Panc1 (cell line): Measurements from ENCODE around the gene SLC25A15. TPM values are rescaled to one million over a fixed set of nuclear protein-coding genes. Genes with fewer than 3 reads are reported as not detected.
"Not testable (repeated sequence)": the region's sequence is repeated elsewhere in the genome, so short reads cannot be mapped to it uniquely, and the experiment has no call there.

Source experiments
- ATAC-seq: fragments of 200-7000 bp; cut with Tn5 transposase; 2 replicates; pipeline ENCODE4 v1.9.1; 2020; ENCODE audit warnings: mild to moderate bottlenecking, moderate library complexity
- BruUV-seq: library from RNA; stranded (reverse); fragments of 400-500 nt; replicated peaks from 2 replicates; lab custom pipeline; 2021; lab: Mats Ljungman, UMichigan
- CTCF ChIA-PET: fragments of 300-600 bp; sonication (Branson Sonifier 250); formaldehyde crosslinking; loops from one replicate; lab custom pipeline; 2022; ENCODE audit warnings: antibody characterized with exemption; lab: Charles Lee
- POLR2A ChIA-PET: fragments of 300-600 bp; sonication (Branson Sonifier 250); formaldehyde crosslinking; loops from one replicate; lab custom pipeline; 2022; ENCODE audit warnings: antibody characterized with exemption; lab: Charles Lee
- DNase-seq: peaks from one replicate; pipeline ENCODE4 v3.0.0-alpha.2; 2010; ENCODE audit warnings: low read depth, low spot score
- H3K27ac ChIP-seq: 2 replicates; pipeline ENCODE4 v1.5.1; 2011; ENCODE audit warnings: mild to moderate bottlenecking, low read length, inconsistent platforms
- H3K27me3 ChIP-seq: fragments of 200-500 bp; sonication (Bioruptor generic); 2 replicates; pipeline ENCODE4 v1.6.0; 2014; ENCODE audit warnings: low read length, inconsistent platforms; ENCODE audit not compliant: control insufficient read depth, insufficient read depth
- H3K36me3 ChIP-seq: fragments of 200-500 bp; sonication (Bioruptor generic); 2 replicates; pipeline ENCODE4 v1.5.1; 2014; ENCODE audit warnings: inconsistent platforms, mild to moderate bottlenecking, low read length, moderate library complexity; ENCODE audit not compliant: control insufficient read depth, insufficient read depth
- H3K4me1 ChIP-seq: 2 replicates; pipeline ENCODE4 v1.5.1; 2011; ENCODE audit warnings: inconsistent platforms, mild to moderate bottlenecking, low read length, moderate library complexity; ENCODE audit not compliant: control insufficient read depth, insufficient read depth
- H3K4me3 ChIP-seq, 2 experiments: 2 replicates each; pipeline ENCODE4 v1.5.1; 2011 to 2012; ENCODE audit warnings: low read depth in 2 of 2, low read length in 2 of 2, mild to moderate bottlenecking in 2 of 2, inconsistent platforms in 1 of 2, moderate library complexity in 1 of 2
- H3K9me3 ChIP-seq: fragments of 200-500 bp; sonication (Bioruptor generic); 2 replicates; pipeline ENCODE4 v1.5.1; 2014; ENCODE audit warnings: low read depth, mild to moderate bottlenecking, inconsistent platforms, low read length, moderate library complexity; ENCODE audit not compliant: control insufficient read depth, insufficient read depth
- POLR2AphosphoS5 ChIP-seq: IDR thresholded peaks from 2 replicates; pipeline ENCODE4 v1.6.1; 2012; ENCODE audit warnings: mild to moderate bottlenecking, low read depth, low read length, moderate library complexity
- SIN3A ChIP-seq: IDR thresholded peaks from 2 replicates; pipeline ENCODE4 v1.6.1; 2012; ENCODE audit warnings: low read depth, mild to moderate bottlenecking, low read length, moderate library complexity, borderline replicate concordance; ENCODE audit not compliant: insufficient read depth
- TCF7L2 ChIP-seq: IDR thresholded peaks from 2 replicates; pipeline ENCODE4 v1.6.1; 2011; ENCODE audit warnings: mild to moderate bottlenecking, low read depth, low read length, inconsistent platforms
- in situ Hi-C: cut with HindIII; loops from 2 replicates; pipeline ENCODE4 v1.10.0; 2016; ENCODE audit warnings: low sequenced_read_pairs, low pct_unique_long_range_greater_than_20kb
- intact Hi-C: fragments of 100-400 bp; cut with micrococcal nuclease; formaldehyde crosslinking; loops from one replicate; pipeline ENCODE4 v1.10.0; 2022; ENCODE audit not compliant: unreplicated experiment
- microRNA-seq: library from miRNA; unstranded; fragments of <30 nt; microRNA quantifications from one replicate; pipeline ENCODE4 v1.1.0, GENCODE V29; 2020; ENCODE audit not compliant: unreplicated experiment
- total RNA-seq: library from RNA; stranded (reverse); gene quantifications from one replicate; pipeline ENCODE4 v1.2.1, GENCODE V29; 2021; ENCODE audit not compliant: unreplicated experiment
- TF ChIP-seq, protein P1 (sequence below): fragments of 450-650 bp; IDR thresholded peaks from 2 replicates; pipeline ENCODE4 v1.5.1; 2017; ENCODE audit warnings: mild to moderate bottlenecking
- TF ChIP-seq, protein P2 (sequence below), 2 experiments: IDR thresholded peaks; 2 replicates each; pipeline ENCODE4 v1.6.1; 2011 to 2012; ENCODE audit warnings: low read depth in 2 of 2, control low read depth in 1 of 2, low read length in 1 of 2, mild to moderate bottlenecking in 1 of 2, moderate library complexity in 1 of 2; ENCODE audit not compliant: insufficient read depth in 1 of 2

SLC25A15 gene
- total RNA-seq, 1 experiment from 2014 or later, result 16.4 TPM

DNA sequence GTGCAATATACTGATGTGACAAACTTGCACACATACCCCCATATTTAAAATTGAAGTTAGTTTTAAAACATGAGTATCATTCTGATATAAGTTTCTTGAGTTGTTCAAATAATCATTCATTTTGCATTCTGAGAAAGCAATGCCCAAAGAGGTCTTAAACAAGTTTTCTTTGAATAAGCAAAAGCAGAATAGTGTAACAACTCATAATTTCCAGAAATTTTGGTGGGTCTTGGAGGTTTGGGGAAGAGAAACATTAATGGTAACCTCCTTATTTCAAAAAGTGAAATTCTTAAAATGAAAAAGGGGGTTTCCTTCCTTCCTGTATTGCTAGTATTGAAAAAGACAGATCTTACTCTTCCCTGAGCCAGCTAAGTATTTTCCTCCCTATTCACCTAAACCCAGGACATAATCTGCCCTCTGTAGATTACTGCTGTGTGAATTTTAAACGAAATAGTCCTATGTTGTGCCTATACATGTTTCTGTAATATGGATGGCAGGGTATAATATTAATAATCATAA lies 30.4 kb downstream of the SLC25A15 start:
- Histone ChIP-seq H3K27me3 (no peaks in the 10 kb centered on the region), H3K9me3 (no peaks in the 10 kb centered on the region), H3K36me3 (no peaks in the 10 kb centered on the region), H3K4me3 (no peak overlapping the region), H3K27ac (no peak overlapping the region), H3K4me1 (no peaks in the 10 kb centered on the region)
- TF ChIP-seq SIN3A, result no peak
- TF ChIP-seq TCF7L2, result no peak
- TF ChIP-seq, protein P1, sequence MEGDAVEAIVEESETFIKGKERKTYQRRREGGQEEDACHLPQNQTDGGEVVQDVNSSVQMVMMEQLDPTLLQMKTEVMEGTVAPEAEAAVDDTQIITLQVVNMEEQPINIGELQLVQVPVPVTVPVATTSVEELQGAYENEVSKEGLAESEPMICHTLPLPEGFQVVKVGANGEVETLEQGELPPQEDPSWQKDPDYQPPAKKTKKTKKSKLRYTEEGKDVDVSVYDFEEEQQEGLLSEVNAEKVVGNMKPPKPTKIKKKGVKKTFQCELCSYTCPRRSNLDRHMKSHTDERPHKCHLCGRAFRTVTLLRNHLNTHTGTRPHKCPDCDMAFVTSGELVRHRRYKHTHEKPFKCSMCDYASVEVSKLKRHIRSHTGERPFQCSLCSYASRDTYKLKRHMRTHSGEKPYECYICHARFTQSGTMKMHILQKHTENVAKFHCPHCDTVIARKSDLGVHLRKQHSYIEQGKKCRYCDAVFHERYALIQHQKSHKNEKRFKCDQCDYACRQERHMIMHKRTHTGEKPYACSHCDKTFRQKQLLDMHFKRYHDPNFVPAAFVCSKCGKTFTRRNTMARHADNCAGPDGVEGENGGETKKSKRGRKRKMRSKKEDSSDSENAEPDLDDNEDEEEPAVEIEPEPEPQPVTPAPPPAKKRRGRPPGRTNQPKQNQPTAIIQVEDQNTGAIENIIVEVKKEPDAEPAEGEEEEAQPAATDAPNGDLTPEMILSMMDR, result no peak
- TF ChIP-seq POLR2AphosphoS5, result no peak
- TF ChIP-seq, protein P2, sequence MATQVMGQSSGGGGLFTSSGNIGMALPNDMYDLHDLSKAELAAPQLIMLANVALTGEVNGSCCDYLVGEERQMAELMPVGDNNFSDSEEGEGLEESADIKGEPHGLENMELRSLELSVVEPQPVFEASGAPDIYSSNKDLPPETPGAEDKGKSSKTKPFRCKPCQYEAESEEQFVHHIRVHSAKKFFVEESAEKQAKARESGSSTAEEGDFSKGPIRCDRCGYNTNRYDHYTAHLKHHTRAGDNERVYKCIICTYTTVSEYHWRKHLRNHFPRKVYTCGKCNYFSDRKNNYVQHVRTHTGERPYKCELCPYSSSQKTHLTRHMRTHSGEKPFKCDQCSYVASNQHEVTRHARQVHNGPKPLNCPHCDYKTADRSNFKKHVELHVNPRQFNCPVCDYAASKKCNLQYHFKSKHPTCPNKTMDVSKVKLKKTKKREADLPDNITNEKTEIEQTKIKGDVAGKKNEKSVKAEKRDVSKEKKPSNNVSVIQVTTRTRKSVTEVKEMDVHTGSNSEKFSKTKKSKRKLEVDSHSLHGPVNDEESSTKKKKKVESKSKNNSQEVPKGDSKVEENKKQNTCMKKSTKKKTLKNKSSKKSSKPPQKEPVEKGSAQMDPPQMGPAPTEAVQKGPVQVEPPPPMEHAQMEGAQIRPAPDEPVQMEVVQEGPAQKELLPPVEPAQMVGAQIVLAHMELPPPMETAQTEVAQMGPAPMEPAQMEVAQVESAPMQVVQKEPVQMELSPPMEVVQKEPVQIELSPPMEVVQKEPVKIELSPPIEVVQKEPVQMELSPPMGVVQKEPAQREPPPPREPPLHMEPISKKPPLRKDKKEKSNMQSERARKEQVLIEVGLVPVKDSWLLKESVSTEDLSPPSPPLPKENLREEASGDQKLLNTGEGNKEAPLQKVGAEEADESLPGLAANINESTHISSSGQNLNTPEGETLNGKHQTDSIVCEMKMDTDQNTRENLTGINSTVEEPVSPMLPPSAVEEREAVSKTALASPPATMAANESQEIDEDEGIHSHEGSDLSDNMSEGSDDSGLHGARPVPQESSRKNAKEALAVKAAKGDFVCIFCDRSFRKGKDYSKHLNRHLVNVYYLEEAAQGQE (IDR thresholded peaks at IDR 0.05; ENCODE audit: insufficient read depth in 1 of 2, low read depth in 2 of 2, low read length in 1 of 2), result no peak
- ChIA-PET POLR2A (no interaction called here), CTCF (no interaction called here)
- ATAC-seq (no peak), DNase-seq (no peak)
- in situ Hi-C loops, result no loop called here
- no TSS peak for BruUV-seq
- intact Hi-C loops, result no loop called here

DNA sequence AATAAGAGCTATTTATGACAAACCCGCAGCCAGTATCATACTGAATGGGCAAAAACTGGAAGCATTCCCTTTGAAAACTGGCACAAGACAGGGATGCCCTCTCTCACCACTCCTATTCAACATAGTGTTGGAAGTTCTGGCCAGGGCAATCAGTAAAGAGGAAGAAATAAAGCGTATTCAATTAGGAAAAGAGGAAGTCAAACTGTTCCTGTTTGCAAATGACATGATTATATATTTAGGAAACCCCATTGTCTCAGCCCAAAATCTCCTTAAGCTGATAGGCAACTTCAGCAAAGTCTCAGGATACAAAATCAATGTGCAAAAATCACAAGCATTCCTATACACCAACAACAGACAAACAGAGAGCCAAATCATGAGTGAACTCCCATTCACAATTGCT lies 50.3 kb downstream of the SLC25A15 start:
- in situ Hi-C loops, DNase-seq, H3K27me3 ChIP-seq, POLR2A ChIA-PET, H3K4me1 ChIP-seq, ATAC-seq, intact Hi-C loops, H3K4me3 ChIP-seq, H3K27ac ChIP-seq, CTCF ChIA-PET, BruUV-seq, H3K9me3 ChIP-seq, H3K36me3 ChIP-seq: not testable (repeated sequence)

DNA sequence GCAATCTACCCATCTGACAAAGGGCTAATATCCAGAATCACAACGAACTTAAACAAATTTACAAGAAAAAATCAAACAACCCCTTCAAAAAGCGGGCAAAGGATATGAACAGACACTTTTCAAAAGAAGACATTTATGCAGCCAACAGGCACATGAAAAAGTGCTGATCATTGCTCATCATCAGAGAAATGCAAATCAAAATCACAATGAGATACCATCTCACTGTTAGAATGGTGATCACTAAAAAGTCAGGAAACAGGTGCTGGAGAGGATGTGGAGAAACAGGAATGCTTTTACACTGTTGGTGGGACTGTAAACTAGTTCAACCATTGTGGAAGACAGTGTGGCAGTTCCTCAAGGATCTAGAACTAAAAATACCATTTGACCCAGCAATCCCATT lies 51.5 kb downstream of the SLC25A15 start:
- H3K9me3 ChIP-seq, H3K4me3 ChIP-seq, CTCF ChIA-PET, H3K4me1 ChIP-seq, H3K27me3 ChIP-seq, POLR2A ChIA-PET, BruUV-seq, H3K27ac ChIP-seq, H3K36me3 ChIP-seq, DNase-seq, in situ Hi-C loops, intact Hi-C loops, ATAC-seq: not testable (repeated sequence)

Small RNA genes lying within 50 kb of the gene (microRNA-seq; reads per million reads assigned to microRNA genes)
- gene MIR621, result not detected

Other genes starting within 250 kb of the SLC25A15 start
- gene FOXO1, start 123.0 kb upstream of the SLC25A15 start, total RNA-seq, result 2.1 TPM
- 10.9 TPM for gene MRPS31, start 18.4 kb upstream of the SLC25A15 start, total RNA-seq
- gene ELF1, start 229.7 kb downstream of the SLC25A15 start, total RNA-seq, result 28.5 TPM